ENCODE data around the gene HRH3.

GRCh38 chr20:62176866-62177265 is 43.2 kb downstream of the HRH3 start:
- TF ChIP-seq CTCF (IDR thresholded peaks at IDR 0.05 in 4 of 5, conservative IDR thresholded peaks at IDR 0.05 in 1 of 5) = no peak
- no peak for TF ChIP-seq POLR2A (IDR thresholded peaks at IDR 0.05)

Data from gastrocnemius medialis (tissue), 4 donors.